ENCODE measurements around the gene NDFIP1.

Gene NDFIP1

GRCh38 chr5:142091922-142092321, 16.7 kb upstream of the NDFIP1 start:
- no peak for DNase-seq (ENCODE audit: low read depth)
- no peak for TF ChIP-seq CTCF (conservative IDR thresholded peaks at IDR 0.05; ENCODE audit: low read length)
- no peak overlapping the region for H3K4me3 ChIP-seq (ENCODE audit: low read length)

- DNase-seq (ENCODE audit: low read depth), result no peak
- TF ChIP-seq CTCF (conservative IDR thresholded peaks at IDR 0.05; ENCODE audit: low read length), result no peak
- no peak overlapping the region for H3K4me3 ChIP-seq (ENCODE audit: low read length)
Observed at GRCh38 chr5:142095035-142095434, 13.5 kb upstream of the NDFIP1 start.

- TF ChIP-seq CTCF (conservative IDR thresholded peaks at IDR 0.05; ENCODE audit: low read length), result no peak
- no peak for DNase-seq (ENCODE audit: low read depth)
- H3K4me3 ChIP-seq (ENCODE audit: low read length), result no peak overlapping the region
Observed at GRCh38 chr5:142095651-142096330, 12.8 kb upstream of the NDFIP1 start.

GRCh38 chr5:142096382-142096781, 12.2 kb upstream of the NDFIP1 start:
- TF ChIP-seq CTCF (conservative IDR thresholded peaks at IDR 0.05; ENCODE audit: low read length), result no peak
- no peak overlapping the region for H3K4me3 ChIP-seq (ENCODE audit: low read length)
- DNase-seq (ENCODE audit: low read depth), result no peak

GRCh38 chr5:142097681-142098080, 10.9 kb upstream of the NDFIP1 start:
- DNase-seq (ENCODE audit: low read depth), result no peak

DNA sequence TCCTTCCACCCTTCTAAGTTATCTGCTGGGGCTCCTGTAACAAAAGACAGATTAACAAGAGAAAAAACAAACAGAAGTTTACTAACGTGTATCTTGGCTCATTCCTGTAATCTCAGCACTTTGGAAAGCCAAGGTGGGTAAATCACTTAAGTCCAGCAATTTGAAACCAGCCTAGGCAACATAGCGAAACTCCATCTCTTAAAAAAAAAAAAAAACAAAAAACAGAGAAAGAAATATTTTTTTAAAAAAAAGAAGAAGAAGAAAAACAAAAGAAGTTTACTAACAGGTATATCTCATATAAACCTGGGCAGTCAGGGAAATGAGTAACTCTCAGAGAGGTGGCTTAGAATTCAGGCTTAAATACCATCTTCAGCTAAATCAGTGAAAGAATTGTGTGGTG, 10.3 kb upstream of the NDFIP1 start:
- H3K4me3 ChIP-seq (ENCODE audit: low read length), result no peak overlapping the region
- no peak for TF ChIP-seq CTCF (conservative IDR thresholded peaks at IDR 0.05; ENCODE audit: low read length)
- DNase-seq (ENCODE audit: low read depth), result no peak

More at GRCh38 chr5:142097681-142098080, 10.9 kb upstream of the NDFIP1 start:
- no peak for TF ChIP-seq CTCF (conservative IDR thresholded peaks at IDR 0.05; ENCODE audit: low read length)
- H3K4me3 ChIP-seq (ENCODE audit: low read length), result no peak overlapping the region

DNA sequence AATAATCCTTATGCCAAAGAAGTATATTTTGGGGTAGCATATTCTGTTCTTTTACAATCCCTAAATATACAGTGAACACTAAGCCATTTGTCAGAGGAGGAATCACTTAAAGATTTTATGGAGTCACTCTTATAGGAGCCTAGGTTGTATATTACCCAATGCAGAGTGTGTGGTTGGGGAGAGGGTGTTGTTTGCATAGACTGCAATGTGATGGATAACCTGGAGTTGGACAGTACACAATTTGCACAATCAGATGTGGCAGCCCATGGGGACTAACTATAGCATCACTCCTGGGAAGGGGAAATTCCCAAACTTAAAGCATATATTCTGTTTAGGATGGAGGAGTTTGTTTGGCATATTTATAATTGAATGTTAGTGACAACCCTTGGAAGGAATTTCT, 9.6 kb upstream of the NDFIP1 start:
- H3K4me3 ChIP-seq (ENCODE audit: low read length), result no peak overlapping the region
- DNase-seq (ENCODE audit: low read depth), result no peak
- TF ChIP-seq CTCF (conservative IDR thresholded peaks at IDR 0.05; ENCODE audit: low read length), result no peak
